ENCODE measurements around the gene NPAS3.

Gene NPAS3

GRCh38 chr14:33780035-33780434 is 841.4 kb downstream of the NPAS3 start:
- TF ChIP-seq CTCF (IDR thresholded peaks at IDR 0.05; ENCODE audit: borderline replicate concordance, extremely low read depth, low read length, poor library complexity, severe bottlenecking) (no peak), EZH2 (IDR thresholded peaks at IDR 0.05; ENCODE audit: borderline replicate concordance, low read depth, low read length, severe bottlenecking) (no peak)
- H3K36me3 ChIP-seq (ENCODE audit: insufficient read depth, low read length): no peaks in the 10 kb centered on the region
- H3K4me2 ChIP-seq (ENCODE audit: insufficient read depth, low read length): no peak overlapping the region
- H3K27ac ChIP-seq (ENCODE audit: low read length): no peak overlapping the region
- no peaks in the 10 kb centered on the region for H4K20me1 ChIP-seq (ENCODE audit: insufficient read depth, low read length)
- H3K79me2 ChIP-seq (ENCODE audit: insufficient read depth, low read length): no peaks in the 10 kb centered on the region
- H2AFZ ChIP-seq (ENCODE audit: low read depth, low read length): no peak overlapping the region
- H3K4me1 ChIP-seq (ENCODE audit: insufficient read depth, low read length): no peaks in the 10 kb centered on the region
- no peak overlapping the region for H3K4me3 ChIP-seq (ENCODE audit: low read depth in 1 of 2, low read length in 2 of 2)
- H3K9ac ChIP-seq (ENCODE audit: low read depth, low read length): no peak overlapping the region
- no peak for DNase-seq
- no peak for ATAC-seq (ENCODE audit: insufficient read depth, low read depth)
- H3K9me3 ChIP-seq (ENCODE audit: insufficient read depth, low read length, severe bottlenecking): no peaks in the 10 kb centered on the region
- H3K27me3 ChIP-seq (ENCODE audit: insufficient read depth, low read length, poor library complexity): peaks cover 22% of the 10 kb centered on the region

- H3K4me1 ChIP-seq (ENCODE audit: insufficient read depth, low read length): no peaks in the 10 kb centered on the region
- no peak overlapping the region for H3K4me2 ChIP-seq (ENCODE audit: insufficient read depth, low read length)
- H3K79me2 ChIP-seq (ENCODE audit: insufficient read depth, low read length): no peaks in the 10 kb centered on the region
- H3K9ac ChIP-seq (ENCODE audit: low read depth, low read length): no peak overlapping the region
- H3K27me3 ChIP-seq (ENCODE audit: insufficient read depth, low read length, poor library complexity): peaks cover 20% of the 10 kb centered on the region
- no peak overlapping the region for H2AFZ ChIP-seq (ENCODE audit: low read depth, low read length)
- H3K27ac ChIP-seq (ENCODE audit: low read length): no peak overlapping the region
- no peak for ATAC-seq (ENCODE audit: insufficient read depth, low read depth)
- TF ChIP-seq CTCF (IDR thresholded peaks at IDR 0.05; ENCODE audit: borderline replicate concordance, extremely low read depth, low read length, poor library complexity, severe bottlenecking): no peak
- no peak for TF ChIP-seq EZH2 (IDR thresholded peaks at IDR 0.05; ENCODE audit: borderline replicate concordance, low read depth, low read length, severe bottlenecking)
- H3K4me3 ChIP-seq (ENCODE audit: low read depth in 1 of 2, low read length in 2 of 2): no peak overlapping the region
- H3K36me3 ChIP-seq (ENCODE audit: insufficient read depth, low read length): no peaks in the 10 kb centered on the region
- no peaks in the 10 kb centered on the region for H4K20me1 ChIP-seq (ENCODE audit: insufficient read depth, low read length)
- DNase-seq: no peak
- no peaks in the 10 kb centered on the region for H3K9me3 ChIP-seq (ENCODE audit: insufficient read depth, low read length, severe bottlenecking)
These were observed 842.6 kb downstream of the NPAS3 start for GRCh38 chr14:33781236-33781635.

GRCh38 chr14:33782923-33783322 is 844.2 kb downstream of the NPAS3 start:
- TF ChIP-seq CTCF (IDR thresholded peaks at IDR 0.05; ENCODE audit: borderline replicate concordance, extremely low read depth, low read length, poor library complexity, severe bottlenecking) (no peak), EZH2 (IDR thresholded peaks at IDR 0.05; ENCODE audit: borderline replicate concordance, low read depth, low read length, severe bottlenecking) (no peak)
- no peak overlapping the region for H2AFZ ChIP-seq (ENCODE audit: low read depth, low read length)
- H3K79me2 ChIP-seq (ENCODE audit: insufficient read depth, low read length): no peaks in the 10 kb centered on the region
- H3K27ac ChIP-seq (ENCODE audit: low read length): no peak overlapping the region
- H3K4me3 ChIP-seq (ENCODE audit: low read depth in 1 of 2, low read length in 2 of 2): no peak overlapping the region
- H4K20me1 ChIP-seq (ENCODE audit: insufficient read depth, low read length): no peaks in the 10 kb centered on the region
- H3K9ac ChIP-seq (ENCODE audit: low read depth, low read length): no peak overlapping the region
- H3K27me3 ChIP-seq (ENCODE audit: insufficient read depth, low read length, poor library complexity): peaks cover 18% of the 10 kb centered on the region
- H3K4me1 ChIP-seq (ENCODE audit: insufficient read depth, low read length): no peaks in the 10 kb centered on the region
- H3K36me3 ChIP-seq (ENCODE audit: insufficient read depth, low read length): no peaks in the 10 kb centered on the region
- H3K4me2 ChIP-seq (ENCODE audit: insufficient read depth, low read length): no peak overlapping the region
- H3K9me3 ChIP-seq (ENCODE audit: insufficient read depth, low read length, severe bottlenecking): no peaks in the 10 kb centered on the region
- no peak for DNase-seq
- ATAC-seq (ENCODE audit: insufficient read depth, low read depth): no peak

Measured in DND-41 (cell line).